WTC11 (cell line): Measurements from ENCODE around the gene ZNF407. TPM values are rescaled to one million over a fixed set of nuclear protein-coding genes. Genes with fewer than 3 reads are reported as not detected.

ENCODE experiments used
- ATAC-seq: fragments of 200-7000 bp; cut with Tn5 transposase; 2 replicates; pipeline ENCODE4 v1.10.0; 2021; ENCODE audit warnings: mild to moderate bottlenecking, moderate library complexity
- CTCF ChIA-PET: fragments of 300-600 bp; sonication (Branson Sonifier 250); formaldehyde crosslinking; loops from one replicate; lab custom pipeline; 2021; ENCODE audit warnings: antibody characterized with exemption; lab: Charles Lee
- POLR2A ChIA-PET: fragments of 350-600 bp; sonication (Branson Sonifier 250); formaldehyde crosslinking; loops from one replicate; lab custom pipeline; 2021; ENCODE audit warnings: antibody characterized with exemption; lab: Charles Lee
- DNase-seq: peaks from one replicate; pipeline ENCODE4 v3.0.0; 2021; ENCODE audit warnings: low spot score
- H3K27ac Mint-ChIP-seq: 2 replicates; pipeline ENCODE4 v1.8.0; 2021; ENCODE audit warnings: mixed read lengths
- H3K27me3 Mint-ChIP-seq: 2 replicates; pipeline ENCODE4 v1.8.0; 2021; ENCODE audit warnings: low read depth, mild to moderate bottlenecking, moderate library complexity, mixed read lengths
- H3K36me3 Mint-ChIP-seq: 2 replicates; pipeline ENCODE4 v1.8.0; 2021; ENCODE audit warnings: mixed read lengths
- H3K4me1 Mint-ChIP-seq: 2 replicates; pipeline ENCODE4 v1.8.0; 2022; ENCODE audit warnings: mixed read lengths
- H3K4me3 Mint-ChIP-seq: 2 replicates; pipeline ENCODE4 v1.8.0; 2021; ENCODE audit warnings: mild to moderate bottlenecking, moderate library complexity, mixed read lengths
- H3K9me3 Mint-ChIP-seq: 2 replicates; pipeline ENCODE4 v1.8.0; 2021; ENCODE audit warnings: mixed read lengths
- ARID4B ChIP-seq: sonication (generic); formaldehyde crosslinking; IDR thresholded peaks from 2 replicates; pipeline ENCODE4 v1.8.0; 2023; ENCODE audit warnings: missing genetic modification reagents, mild to moderate bottlenecking, borderline replicate concordance
- ATF3 ChIP-seq: sonication (generic); formaldehyde crosslinking; conservative IDR thresholded peaks from 2 replicates; pipeline ENCODE4 v1.8.1; 2022; ENCODE audit warnings: mild to moderate bottlenecking, missing genetic modification reagents
- ATF6 ChIP-seq: sonication (generic); formaldehyde crosslinking; IDR thresholded peaks from 2 replicates; pipeline ENCODE4 v1.8.1; 2023; ENCODE audit warnings: mild to moderate bottlenecking, missing genetic modification reagents
- ELF4 ChIP-seq: sonication (generic); formaldehyde crosslinking; IDR thresholded peaks from 2 replicates; pipeline ENCODE4 v1.8.1; 2022; ENCODE audit warnings: low read depth, mild to moderate bottlenecking, moderate library complexity, missing genetic modification reagents
- FOXK1 ChIP-seq: sonication (generic); formaldehyde crosslinking; IDR thresholded peaks from 2 replicates; pipeline ENCODE4 v1.8.0; 2022; ENCODE audit warnings: mild to moderate bottlenecking, moderate library complexity, missing genetic modification reagents
- FOXP1 ChIP-seq: sonication (generic); formaldehyde crosslinking; IDR thresholded peaks from 2 replicates; pipeline ENCODE4 v1.8.0; 2022; ENCODE audit warnings: missing genetic modification reagents, mild to moderate bottlenecking, moderate library complexity, borderline replicate concordance
- HMGXB4 ChIP-seq: sonication (generic); formaldehyde crosslinking; IDR thresholded peaks from 2 replicates; pipeline ENCODE4 v1.8.1; 2023; ENCODE audit warnings: mild to moderate bottlenecking, moderate library complexity, missing genetic modification reagents
- IRF2 ChIP-seq: sonication (generic); formaldehyde crosslinking; IDR thresholded peaks from 2 replicates; pipeline ENCODE4 v1.8.0; 2022; ENCODE audit warnings: low read depth, missing genetic modification reagents, borderline replicate concordance
- NFE2L1 ChIP-seq: sonication (generic); formaldehyde crosslinking; IDR thresholded peaks from 2 replicates; pipeline ENCODE4 v1.8.1; 2023; ENCODE audit warnings: missing genetic modification reagents
- NR2C2 ChIP-seq: sonication (generic); formaldehyde crosslinking; IDR thresholded peaks from 2 replicates; pipeline ENCODE4 v1.8.0; 2022; ENCODE audit warnings: mild to moderate bottlenecking, missing genetic modification reagents
- NR3C1 ChIP-seq: sonication (generic); formaldehyde crosslinking; conservative IDR thresholded peaks from 2 replicates; pipeline ENCODE4 v1.8.1; 2023; ENCODE audit warnings: low read depth, mild to moderate bottlenecking, missing genetic modification reagents
- RELA ChIP-seq: sonication (generic); formaldehyde crosslinking; IDR thresholded peaks from 2 replicates; pipeline ENCODE4 v1.8.1; 2022; ENCODE audit warnings: missing genetic modification reagents, mild to moderate bottlenecking, borderline replicate concordance
- TEAD4 ChIP-seq: sonication (generic); formaldehyde crosslinking; IDR thresholded peaks from 2 replicates; pipeline ENCODE4 v1.8.0; 2022; ENCODE audit warnings: mild to moderate bottlenecking, missing genetic modification reagents
- USF2 ChIP-seq: sonication (generic); formaldehyde crosslinking; IDR thresholded peaks from 2 replicates; pipeline ENCODE4 v1.8.1; 2023; ENCODE audit warnings: mild to moderate bottlenecking, missing genetic modification reagents, moderate library complexity
- ZBTB21 ChIP-seq: sonication (generic); formaldehyde crosslinking; IDR thresholded peaks from 2 replicates; pipeline ENCODE4 v1.8.1; 2023; ENCODE audit warnings: mild to moderate bottlenecking, missing genetic modification reagents, borderline replicate concordance
- ZBTB43 ChIP-seq: sonication (generic); formaldehyde crosslinking; IDR thresholded peaks from 2 replicates; pipeline ENCODE4 v1.8.1; 2023; ENCODE audit warnings: mild to moderate bottlenecking, missing genetic modification reagents
- ZNF219 ChIP-seq: sonication (generic); formaldehyde crosslinking; IDR thresholded peaks from 2 replicates; pipeline ENCODE4 v1.8.0; 2023; ENCODE audit warnings: missing genetic modification reagents, mild to moderate bottlenecking, borderline replicate concordance
- ZNF232 ChIP-seq: sonication (generic); formaldehyde crosslinking; IDR thresholded peaks from 2 replicates; pipeline ENCODE4 v1.8.0; 2022; ENCODE audit warnings: mild to moderate bottlenecking, missing genetic modification reagents
- ZNF416 ChIP-seq: fragments of 250-450 bp; sonication (Bioruptor Pico); IDR thresholded peaks from 2 replicates; pipeline ENCODE4 v1.9.0; 2021; ENCODE audit warnings: mild to moderate bottlenecking, inconsistent platforms
- total RNA-seq: library from RNA; stranded (reverse); gene quantifications from 3 replicates; pipeline ENCODE4 v1.2.3, GENCODE V29; 2021

The ZNF407 gene
- total RNA-seq, 1 experiment from 2014 or later, result 6.5 TPM

GRCh38 chr18:75109319-75109691 is 511.6 kb downstream of the ZNF407 start:
- Mint-ChIP-seq H3K4me1 (peaks cover 3% of the 10 kb centered on the region), H3K27me3 (no peaks in the 10 kb centered on the region), H3K27ac (no peak overlapping the region), H3K9me3 (no peaks in the 10 kb centered on the region), H3K36me3 (no peaks in the 10 kb centered on the region), H3K4me3 (no peak overlapping the region)
- CTCF ChIA-PET, result no interaction called here
- DNase-seq, result no peak
- POLR2A ChIA-PET, result no interaction called here
- no peak for ATAC-seq
- TF ChIP-seq ZNF219 (CRISPR knock-in tag) (no peak), ARID4B (CRISPR knock-in tag) (no peak), ZBTB43 (CRISPR knock-in tag) (no peak), NFE2L1 (CRISPR knock-in tag) (no peak), NR2C2 (no peak), HMGXB4 (CRISPR knock-in tag) (no peak), USF2 (CRISPR knock-in tag) (no peak), ATF6 (no peak), ATF3 (CRISPR knock-in tag) (no peak), ELF4 (no peak), TEAD4 (CRISPR knock-in tag) (no peak), ZNF232 (CRISPR knock-in tag) (no peak), IRF2 (CRISPR knock-in tag) (no peak), ZNF416 (no peak), FOXP1 (CRISPR knock-in tag) (no peak), RELA (CRISPR knock-in tag) (no peak), NR3C1 (CRISPR knock-in tag) (no peak), ZBTB21 (no peak), FOXK1 (CRISPR knock-in tag) (no peak)
